ENCODE measurements around the gene CD40. TPM values are rescaled to one million over a fixed set of nuclear protein-coding genes. Genes with fewer than 3 reads are reported as not detected.

Gene CD40
- polyA plus RNA-seq, 1 of the 3 experiments (the other 2 are of a cell fraction), result not detected

DNA sequence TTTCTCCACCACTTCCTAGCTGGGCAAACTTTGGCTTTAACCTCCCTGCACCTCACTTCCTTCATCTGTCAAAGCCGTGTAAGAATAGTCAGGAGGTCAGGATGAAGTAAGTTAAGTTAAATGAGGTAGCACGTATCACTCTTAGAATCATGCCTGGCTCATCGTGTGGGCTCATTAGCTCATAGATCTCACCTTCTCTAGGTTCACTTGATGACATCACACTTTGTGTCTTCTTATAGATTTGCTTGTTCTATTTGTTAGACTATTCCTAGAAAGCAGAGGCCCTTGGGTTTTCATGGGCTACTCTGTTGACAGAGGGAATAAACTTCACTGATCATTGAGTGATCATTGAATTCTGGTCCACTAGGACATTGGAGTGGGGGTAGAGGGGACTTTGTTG lies 16.2 kb upstream of the CD40 start:
- H3K4me3 ChIP-seq (ENCODE audit: low read depth in 2 of 2, low read length in 1 of 2), result no peak overlapping the region
- H3K36me3 ChIP-seq (replicated peaks in 1 of 2; ENCODE audit: control insufficient read depth in 1 of 2, insufficient read depth in 2 of 2, low read length in 1 of 2), result no peaks in the 10 kb centered on the region
- no peaks in the 10 kb centered on the region for H3K4me1 ChIP-seq (ENCODE audit: control insufficient read depth in 1 of 2, insufficient read depth in 2 of 2, low read depth in 1 of 2, low read length in 1 of 2)
- no peak overlapping the region for H3K9ac ChIP-seq
- H3K4me2 ChIP-seq, result no peak overlapping the region
- H4K20me1 ChIP-seq (ENCODE audit: insufficient read depth), result no peaks in the 10 kb centered on the region
- CTCF ChIA-PET, result interaction anchor here (0.9 to 1.5 kb wide), 4 partner anchors 26 to 187 kb away, joined by 3 read pairs; no protein-coding TSS in a partner anchor
- H3K27me3 ChIP-seq (ENCODE audit: insufficient read depth), result no peaks in the 10 kb centered on the region; the same call in 1 of the 2 replicates
- H3K27ac ChIP-seq (ENCODE audit: low read depth in 2 of 2, low read length in 1 of 2), result no peak overlapping the region
- H3K9me3 ChIP-seq, result no peaks in the 10 kb centered on the region
- POLR2A ChIA-PET, result no interaction called here
- H3K9me2 ChIP-seq, result no peaks in the 10 kb centered on the region
- H3K79me2 ChIP-seq (ENCODE audit: insufficient read depth), result no peaks in the 10 kb centered on the region
- H3F3A ChIP-seq (replicated peaks; ENCODE audit: insufficient read depth), result no peaks in the 10 kb centered on the region
- TF ChIP-seq NFIC (IDR thresholded peaks at IDR 0.05; ENCODE audit: borderline replicate concordance), result no peak
- WGBS (ENCODE audit: low lambda C conversion rate), result 54% methylated on average over 3 of the region's 3 CpGs
- no peak for DNase-seq
- no peak overlapping the region for H2AFZ ChIP-seq (ENCODE audit: low read depth)

DNA sequence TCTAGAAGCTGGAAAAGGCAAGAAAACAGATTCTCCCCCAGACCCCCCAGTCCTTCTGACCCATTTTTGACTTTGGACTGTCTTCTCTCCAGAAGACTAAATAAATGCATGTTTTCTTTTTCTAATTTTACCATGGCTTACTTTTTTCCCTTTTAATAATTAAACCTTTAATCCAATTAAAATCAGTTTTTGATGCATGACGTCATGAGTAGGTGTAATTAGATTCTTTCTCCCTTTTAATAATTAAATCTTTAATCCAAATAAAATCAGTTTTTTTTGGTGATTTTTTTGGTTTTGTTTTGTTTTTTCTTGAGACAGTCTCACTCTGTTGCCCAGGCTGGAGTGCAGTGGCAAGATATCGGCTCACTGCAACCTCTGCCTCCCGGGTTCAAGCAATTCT lies 15.2 kb upstream of the CD40 start:
- ChIA-PET CTCF (no interaction called here), POLR2A (no interaction called here)
- no peaks in the 10 kb centered on the region for H3K9me3 ChIP-seq
- no peaks in the 10 kb centered on the region for H4K20me1 ChIP-seq (ENCODE audit: insufficient read depth)
- no peaks in the 10 kb centered on the region; the same call in 1 of the 2 replicates for H3K27me3 ChIP-seq (ENCODE audit: insufficient read depth)
- no peaks in the 10 kb centered on the region for H3K4me1 ChIP-seq (ENCODE audit: control insufficient read depth in 1 of 2, insufficient read depth in 2 of 2, low read depth in 1 of 2, low read length in 1 of 2)
- no peak overlapping the region for H3K9ac ChIP-seq
- no peaks in the 10 kb centered on the region for H3K79me2 ChIP-seq (ENCODE audit: insufficient read depth)
- no peak for TF ChIP-seq FOXJ3 (CRISPR knock-in tag; IDR thresholded peaks at IDR 0.05)
- no peak overlapping the region for H2AFZ ChIP-seq (ENCODE audit: low read depth)
- H3K36me3 ChIP-seq (replicated peaks in 1 of 2; ENCODE audit: control insufficient read depth in 1 of 2, insufficient read depth in 2 of 2, low read length in 1 of 2), result no peaks in the 10 kb centered on the region
- H3F3A ChIP-seq (replicated peaks; ENCODE audit: insufficient read depth), result no peaks in the 10 kb centered on the region
- 19% methylated on average over 3 of the region's 3 CpGs for whole genome bisulfite sequencing (ENCODE audit: low lambda C conversion rate)
- no peak overlapping the region for H3K4me3 ChIP-seq (ENCODE audit: low read depth in 2 of 2, low read length in 1 of 2)
- no peak overlapping the region for H3K4me2 ChIP-seq
- H3K27ac ChIP-seq (ENCODE audit: low read depth in 2 of 2, low read length in 1 of 2), result no peak overlapping the region
- no peak for DNase-seq
- no peaks in the 10 kb centered on the region for H3K9me2 ChIP-seq

DNA sequence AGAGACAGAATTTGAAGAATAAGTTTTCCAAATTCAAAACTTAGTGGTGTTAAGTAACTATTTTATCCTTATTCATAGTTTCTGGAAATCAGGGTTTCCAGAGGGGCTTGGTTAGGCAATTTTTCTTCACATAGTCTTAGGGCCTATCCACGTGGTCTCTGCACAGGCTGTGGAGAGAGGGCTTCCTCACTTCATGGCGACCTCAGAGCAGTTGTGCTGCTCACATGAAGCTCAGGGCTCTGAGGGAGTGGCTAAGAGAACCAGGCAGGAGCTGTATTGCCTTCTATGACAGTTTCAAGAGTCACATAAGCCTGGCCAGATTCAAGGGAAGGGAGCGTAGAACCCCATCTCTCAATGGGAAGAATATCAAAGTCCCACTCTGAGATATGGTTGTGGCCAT lies 13.9 kb upstream of the CD40 start:
- POLR2A ChIA-PET, result no interaction called here
- 40% methylated on average over 2 of the region's 3 CpGs for WGBS (ENCODE audit: low lambda C conversion rate)
- H3F3A ChIP-seq (replicated peaks; ENCODE audit: insufficient read depth), result no peaks in the 10 kb centered on the region

More for the DNA sequence above, 13.9 kb upstream of the CD40 start:
- no peak for DNase-seq
- Histone ChIP-seq H2AFZ (ENCODE audit: low read depth) (no peak overlapping the region), H3K79me2 (ENCODE audit: insufficient read depth) (no peaks in the 10 kb centered on the region), H3K4me2 (no peak overlapping the region), H3K4me3 (ENCODE audit: low read depth in 2 of 2, low read length in 1 of 2) (no peak overlapping the region), H4K20me1 (ENCODE audit: insufficient read depth) (no peaks in the 10 kb centered on the region), H3K4me1 (ENCODE audit: control insufficient read depth in 1 of 2, insufficient read depth in 2 of 2, low read depth in 1 of 2, low read length in 1 of 2) (no peaks in the 10 kb centered on the region), H3K27me3 (ENCODE audit: insufficient read depth) (peaks cover 4% of the 10 kb centered on the region), H3K27ac (ENCODE audit: low read depth in 2 of 2, low read length in 1 of 2) (no peak overlapping the region), H3K36me3 (replicated peaks in 1 of 2; ENCODE audit: control insufficient read depth in 1 of 2, insufficient read depth in 2 of 2, low read length in 1 of 2) (no peaks in the 10 kb centered on the region), H3K9me3 (no peaks in the 10 kb centered on the region), H3K9ac (no peak overlapping the region), H3K9me2 (no peaks in the 10 kb centered on the region)
- TF ChIP-seq, protein P1, sequence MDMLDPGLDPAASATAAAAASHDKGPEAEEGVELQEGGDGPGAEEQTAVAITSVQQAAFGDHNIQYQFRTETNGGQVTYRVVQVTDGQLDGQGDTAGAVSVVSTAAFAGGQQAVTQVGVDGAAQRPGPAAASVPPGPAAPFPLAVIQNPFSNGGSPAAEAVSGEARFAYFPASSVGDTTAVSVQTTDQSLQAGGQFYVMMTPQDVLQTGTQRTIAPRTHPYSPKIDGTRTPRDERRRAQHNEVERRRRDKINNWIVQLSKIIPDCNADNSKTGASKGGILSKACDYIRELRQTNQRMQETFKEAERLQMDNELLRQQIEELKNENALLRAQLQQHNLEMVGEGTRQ (IDR thresholded peaks at IDR 0.05; ENCODE audit: borderline replicate concordance, low read depth, low read length), result no peak
- TF ChIP-seq MXI1 (IDR thresholded peaks at IDR 0.05; ENCODE audit: low read depth, low read length), result no peak
- no peak for TF ChIP-seq RCOR1 (IDR thresholded peaks at IDR 0.05; ENCODE audit: low read length)
- no peak for TF ChIP-seq RXRA (IDR thresholded peaks at IDR 0.05; ENCODE audit: borderline replicate concordance, low read depth)
- no peak for TF ChIP-seq SMC3 (IDR thresholded peaks at IDR 0.05; ENCODE audit: low read depth, low read length)
- TF ChIP-seq RFX5 (IDR thresholded peaks at IDR 0.05; ENCODE audit: low read length), result no peak
- CTCF ChIA-PET, result interaction anchor here (0.7 to 1.0 kb wide), 2 partner anchors 29 to 245 kb away, joined by 3 to 4 read pairs; no protein-coding TSS in a partner anchor
